OCI-LY3 (cell line): Measurements from ENCODE around the gene LTBP1.

ENCODE experiments used
- H2AFZ ChIP-seq: fragments of 200-600, 300-600 bp; shearing (Covaris generic); 2 replicates; pipeline ENCODE4 v1.6.0; 2014; ENCODE audit warnings: antibody characterized with exemption, low read depth, low read length
- H3K27ac ChIP-seq: fragments of 200-600, 300-600 bp; sonication (generic); 2 replicates; pipeline ENCODE4 v1.5.1; 2014; ENCODE audit warnings: mild to moderate bottlenecking, low read length, moderate library complexity, mixed read lengths
- H3K27me3 ChIP-seq: fragments of 200-600, 300-600 bp; sonication (generic); 2 replicates; pipeline ENCODE4 v1.6.1; 2014; ENCODE audit warnings: low read depth, low read length, mixed read lengths
- H3K36me3 ChIP-seq: fragments of 200-600, 300-600 bp; sonication (generic); replicated peaks from 2 replicates; pipeline ENCODE3; 2014; ENCODE audit warnings: low read depth, low read length, mixed read lengths
- H3K4me1 ChIP-seq: fragments of 300-600, 200-600 bp; sonication (generic); 2 replicates; pipeline ENCODE4 v1.6.1; 2014; ENCODE audit warnings: low read length, mixed read lengths
- H3K4me2 ChIP-seq: fragments of 200-600, 300-600 bp; sonication (generic); 2 replicates; pipeline ENCODE4 v1.6.1; 2014; ENCODE audit warnings: low read length, mixed read lengths
- H3K4me3 ChIP-seq: fragments of 300-600, 200-600 bp; sonication (generic); 2 replicates; pipeline ENCODE4 v1.5.1; 2014; ENCODE audit warnings: antibody characterized with exemption, mild to moderate bottlenecking, low read length, moderate library complexity
- H3K79me2 ChIP-seq: fragments of 300-600, 200-600 bp; shearing (Covaris generic); 2 replicates; pipeline ENCODE4 v1.6.1; 2014; ENCODE audit warnings: mild to moderate bottlenecking, low read length, mixed read lengths
- H3K9ac ChIP-seq: fragments of 300-600, 200-600 bp; shearing (Covaris generic); 2 replicates; pipeline ENCODE4 v1.6.0; 2014; ENCODE audit warnings: mild to moderate bottlenecking, low read length, moderate library complexity
- H3K9me3 ChIP-seq: fragments of 200-600, 300-600 bp; shearing (Covaris generic); 2 replicates; pipeline ENCODE4 v1.6.1; 2014; ENCODE audit warnings: low read length, mixed read lengths; ENCODE audit not compliant: insufficient read depth
- H4K20me1 ChIP-seq: fragments of 200-600, 300-600 bp; sonication (generic); 2 replicates; pipeline ENCODE4 v1.6.1; 2016; ENCODE audit warnings: low read length, mixed read lengths; ENCODE audit not compliant: insufficient read depth
- EZH2phosphoT487 ChIP-seq: fragments of 200-600 bp; shearing (Covaris generic); IDR thresholded peaks from 2 replicates; pipeline ENCODE4 v1.6.1; 2018; ENCODE audit warnings: antibody characterized with exemption, mixed run types, low read depth
- TF ChIP-seq, protein P1 (sequence below): fragments of 200-600, 300-600 bp; sonication (generic); IDR thresholded peaks from 2 replicates; pipeline ENCODE4 v1.5.1; 2014; ENCODE audit warnings: antibody characterized with exemption, low read length, low read depth

Gene LTBP1

GRCh38 chr2:33258387-33258786 is 311.6 kb downstream of the LTBP1 start:
- Histone ChIP-seq H3K27ac (no peak overlapping the region), H4K20me1 (no peaks in the 10 kb centered on the region), H3K79me2 (no peaks in the 10 kb centered on the region), H3K9ac (no peak overlapping the region), H3K36me3 (no peaks in the 10 kb centered on the region), H3K4me1 (peaks cover 6% of the 10 kb centered on the region; the same call in 1 of the 2 replicates), H3K9me3 (no peaks in the 10 kb centered on the region), H3K27me3 (no peaks in the 10 kb centered on the region), H3K4me2 (no peak overlapping the region), H3K4me3 (no peak overlapping the region), H2AFZ (no peak overlapping the region)
- TF ChIP-seq EZH2phosphoT487, result no peak

DNA sequence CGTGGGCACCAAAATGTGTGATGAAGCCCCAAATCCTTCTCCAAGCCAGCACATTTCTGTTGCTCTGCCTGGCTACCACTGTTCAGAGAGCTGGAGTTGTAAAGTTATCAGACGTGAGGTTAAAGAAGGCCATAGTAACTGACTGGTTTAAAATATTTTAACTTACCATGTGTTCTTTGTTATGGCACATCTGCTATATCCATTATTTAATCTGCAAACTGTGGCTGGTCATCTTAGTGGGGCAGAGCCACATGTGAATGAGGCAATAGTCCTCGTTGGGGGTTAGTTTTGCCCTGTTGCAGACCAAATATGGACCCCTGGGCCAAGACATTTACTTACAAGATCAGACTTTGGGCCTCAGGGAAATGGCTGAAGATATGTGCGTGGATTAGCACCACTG is 315.3 kb downstream of the LTBP1 start:
- H3K36me3 ChIP-seq, result peaks cover 12% of the 10 kb centered on the region
- H3K4me3 ChIP-seq, result no peak overlapping the region
- H3K4me2 ChIP-seq, result no peak overlapping the region
- TF ChIP-seq, protein P1, sequence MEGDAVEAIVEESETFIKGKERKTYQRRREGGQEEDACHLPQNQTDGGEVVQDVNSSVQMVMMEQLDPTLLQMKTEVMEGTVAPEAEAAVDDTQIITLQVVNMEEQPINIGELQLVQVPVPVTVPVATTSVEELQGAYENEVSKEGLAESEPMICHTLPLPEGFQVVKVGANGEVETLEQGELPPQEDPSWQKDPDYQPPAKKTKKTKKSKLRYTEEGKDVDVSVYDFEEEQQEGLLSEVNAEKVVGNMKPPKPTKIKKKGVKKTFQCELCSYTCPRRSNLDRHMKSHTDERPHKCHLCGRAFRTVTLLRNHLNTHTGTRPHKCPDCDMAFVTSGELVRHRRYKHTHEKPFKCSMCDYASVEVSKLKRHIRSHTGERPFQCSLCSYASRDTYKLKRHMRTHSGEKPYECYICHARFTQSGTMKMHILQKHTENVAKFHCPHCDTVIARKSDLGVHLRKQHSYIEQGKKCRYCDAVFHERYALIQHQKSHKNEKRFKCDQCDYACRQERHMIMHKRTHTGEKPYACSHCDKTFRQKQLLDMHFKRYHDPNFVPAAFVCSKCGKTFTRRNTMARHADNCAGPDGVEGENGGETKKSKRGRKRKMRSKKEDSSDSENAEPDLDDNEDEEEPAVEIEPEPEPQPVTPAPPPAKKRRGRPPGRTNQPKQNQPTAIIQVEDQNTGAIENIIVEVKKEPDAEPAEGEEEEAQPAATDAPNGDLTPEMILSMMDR, result no peak
- no peak for TF ChIP-seq EZH2phosphoT487
- H3K27ac ChIP-seq, result no peak overlapping the region
- no peaks in the 10 kb centered on the region for H3K79me2 ChIP-seq
- H3K27me3 ChIP-seq, result no peaks in the 10 kb centered on the region
- H3K9ac ChIP-seq, result no peak overlapping the region
- no peak overlapping the region for H2AFZ ChIP-seq
- H3K4me1 ChIP-seq, result peaks cover 6% of the 10 kb centered on the region; the same call in 1 of the 2 replicates
- H4K20me1 ChIP-seq, result no peaks in the 10 kb centered on the region
- peaks cover 7% of the 10 kb centered on the region; the same call in 1 of the 2 replicates for H3K9me3 ChIP-seq

DNA sequence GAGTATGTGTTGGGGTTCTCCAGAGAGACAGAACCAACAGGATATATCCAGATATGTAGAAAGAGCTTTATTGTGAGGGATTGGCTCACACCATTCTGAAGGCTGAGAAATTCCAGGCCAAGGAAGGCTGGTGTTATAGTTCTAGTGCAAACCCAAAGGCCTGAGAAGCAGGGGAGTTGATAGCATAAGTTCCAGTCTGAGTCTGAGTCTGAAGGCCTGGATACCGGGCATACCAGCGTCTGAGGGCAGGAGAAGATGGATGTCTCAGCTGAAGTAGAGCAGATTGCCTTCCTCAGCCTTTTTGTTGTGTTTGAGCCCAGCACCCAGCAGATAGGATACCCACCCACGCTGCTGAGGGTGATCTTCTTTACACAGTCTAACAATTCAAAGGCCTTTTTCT is 318.0 kb downstream of the LTBP1 start:
- no peaks in the 10 kb centered on the region for H4K20me1 ChIP-seq
- no peak overlapping the region for H3K9ac ChIP-seq
- H3K9me3 ChIP-seq, result peaks cover 7% of the 10 kb centered on the region
- TF ChIP-seq, protein P1, result no peak
- TF ChIP-seq EZH2phosphoT487, result no peak
- no peaks in the 10 kb centered on the region for H3K27me3 ChIP-seq
- H3K79me2 ChIP-seq, result no peaks in the 10 kb centered on the region
- peaks cover 18% of the 10 kb centered on the region for H3K36me3 ChIP-seq
- H3K27ac ChIP-seq, result no peak overlapping the region
- peaks cover 6% of the 10 kb centered on the region; the same call in 1 of the 2 replicates for H3K4me1 ChIP-seq
- H3K4me3 ChIP-seq, result no peak overlapping the region
- H3K4me2 ChIP-seq, result no peak overlapping the region
- no peak overlapping the region for H2AFZ ChIP-seq

- peaks cover 18% of the 10 kb centered on the region for H3K36me3 ChIP-seq
- no peak overlapping the region for H3K4me2 ChIP-seq
- H4K20me1 ChIP-seq, result no peaks in the 10 kb centered on the region
- H3K27ac ChIP-seq, result no peak overlapping the region
- no peak for TF ChIP-seq EZH2phosphoT487
- TF ChIP-seq, protein P1, result no peak
- no peak overlapping the region for H3K4me3 ChIP-seq
- H3K9me3 ChIP-seq, result peaks cover 7% of the 10 kb centered on the region
- no peak overlapping the region for H2AFZ ChIP-seq
- H3K4me1 ChIP-seq, result peaks cover 8% of the 10 kb centered on the region
- no peaks in the 10 kb centered on the region for H3K27me3 ChIP-seq
- no peak overlapping the region for H3K9ac ChIP-seq
- no peaks in the 10 kb centered on the region for H3K79me2 ChIP-seq
Observed at GRCh38 chr2:33265584-33266338, 319.0 kb downstream of the LTBP1 start.
